AG09319 (cell line): ENCODE data around the gene COMMD2.
A peak's percentile ranks its signal among the peaks of the same experiment; 100 is the strongest.

Source experiments
- DNase-seq: peaks from one replicate; pipeline ENCODE4 v3.0.0-alpha.2; 2010; ENCODE audit warnings: low read depth; ENCODE audit errors: extremely low read depth
- CTCF ChIP-seq: IDR thresholded peaks from 2 replicates; pipeline ENCODE4 v1.5.1; 2011; ENCODE audit warnings: low read depth, mild to moderate bottlenecking, inconsistent platforms, low read length, moderate library complexity

The COMMD2 gene

GRCh38 chr3:149772861-149773260, 20.6 kb upstream of the COMMD2 start:
- no peak for DNase-seq
- no peak for TF ChIP-seq CTCF

GRCh38 chr3:149771652-149772271, 19.5 kb upstream of the COMMD2 start:
- peak; percentile 79 for TF ChIP-seq CTCF

GRCh38 chr3:149770246-149770645, 18.0 kb upstream of the COMMD2 start:
- no peak for TF ChIP-seq CTCF
- no peak for DNase-seq

More at GRCh38 chr3:149771652-149772271, 19.5 kb upstream of the COMMD2 start:
- no peak for DNase-seq

GRCh38 chr3:149768704-149769103, 16.4 kb upstream of the COMMD2 start:
- TF ChIP-seq CTCF, result no peak
- DNase-seq, result no peak

GRCh38 chr3:149767720-149768119, 15.4 kb upstream of the COMMD2 start:
- DNase-seq, result no peak
- no peak for TF ChIP-seq CTCF

- TF ChIP-seq CTCF, result peak; percentile 63
- DNase-seq, result no peak
These were observed 13.6 kb upstream of the COMMD2 start for GRCh38 chr3:149765762-149766334.

- no peak for TF ChIP-seq CTCF
- DNase-seq, result no peak
These were observed 12.0 kb upstream of the COMMD2 start for GRCh38 chr3:149764302-149764701.
